ENCODE results near the gene OR1N1.
"Not testable (repeated sequence)": the region's sequence is repeated elsewhere in the genome, so short reads cannot be mapped to it uniquely, and the experiment has no call there.

DNA sequence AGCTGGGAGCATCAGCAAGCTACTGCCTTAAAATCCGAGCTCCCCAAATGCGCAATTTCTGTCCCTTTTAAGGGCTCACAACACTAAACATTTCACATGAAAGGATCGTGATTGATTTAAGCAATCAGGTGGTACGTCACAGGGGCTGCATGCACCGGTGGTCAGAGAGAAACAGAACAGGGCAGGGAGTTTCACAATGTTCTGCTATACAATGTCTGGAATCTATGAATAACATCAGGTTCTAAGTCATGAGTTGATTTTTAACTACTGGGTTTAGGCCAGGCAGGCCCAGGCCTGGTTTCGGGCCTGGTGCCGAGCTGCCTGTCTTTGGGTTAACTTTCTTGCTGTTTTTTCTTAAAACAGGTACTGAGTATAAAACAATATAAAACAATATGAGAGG, 10.0 kb upstream of the OR1N1 start:
- TF ChIP-seq, protein P1, sequence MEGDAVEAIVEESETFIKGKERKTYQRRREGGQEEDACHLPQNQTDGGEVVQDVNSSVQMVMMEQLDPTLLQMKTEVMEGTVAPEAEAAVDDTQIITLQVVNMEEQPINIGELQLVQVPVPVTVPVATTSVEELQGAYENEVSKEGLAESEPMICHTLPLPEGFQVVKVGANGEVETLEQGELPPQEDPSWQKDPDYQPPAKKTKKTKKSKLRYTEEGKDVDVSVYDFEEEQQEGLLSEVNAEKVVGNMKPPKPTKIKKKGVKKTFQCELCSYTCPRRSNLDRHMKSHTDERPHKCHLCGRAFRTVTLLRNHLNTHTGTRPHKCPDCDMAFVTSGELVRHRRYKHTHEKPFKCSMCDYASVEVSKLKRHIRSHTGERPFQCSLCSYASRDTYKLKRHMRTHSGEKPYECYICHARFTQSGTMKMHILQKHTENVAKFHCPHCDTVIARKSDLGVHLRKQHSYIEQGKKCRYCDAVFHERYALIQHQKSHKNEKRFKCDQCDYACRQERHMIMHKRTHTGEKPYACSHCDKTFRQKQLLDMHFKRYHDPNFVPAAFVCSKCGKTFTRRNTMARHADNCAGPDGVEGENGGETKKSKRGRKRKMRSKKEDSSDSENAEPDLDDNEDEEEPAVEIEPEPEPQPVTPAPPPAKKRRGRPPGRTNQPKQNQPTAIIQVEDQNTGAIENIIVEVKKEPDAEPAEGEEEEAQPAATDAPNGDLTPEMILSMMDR (IDR thresholded peaks at IDR 0.05; ENCODE audit: extremely low read depth in 1 of 2, insufficient read depth in 1 of 2, low read depth in 1 of 2, low read length in 2 of 2): not testable (repeated sequence)
- TF ChIP-seq POLR2A (IDR thresholded peaks at IDR 0.05; ENCODE audit: low read depth, low read length); POLR2AphosphoS5 (IDR thresholded peaks at IDR 0.05; ENCODE audit: insufficient read depth, low read depth, low read length); EZH2 (IDR thresholded peaks at IDR 0.05; ENCODE audit: borderline replicate concordance, low read depth, low read length, severe bottlenecking): not testable (repeated sequence)

All from endothelial cell of umbilical vein (primary cell).